SK-N-SH (cell line): ENCODE data around the gene SH3PXD2B. TPM values are rescaled to one million over a fixed set of nuclear protein-coding genes. Genes with fewer than 3 reads are reported as not detected.
A peak's percentile ranks its signal among the peaks of the same experiment; 100 is the strongest.

Source experiments
- CTCF ChIA-PET: fragments of 300-600, 350-600 bp; formaldehyde crosslinking; extraction: SDS; loops from one replicate; lab custom pipeline; 2021; lab: Yijun Ruan, JAX
- POLR2A ChIA-PET: fragments of 350-600 bp; sonication (Branson Sonifier 250); formaldehyde crosslinking; extraction: SDS; loops from one replicate; lab custom pipeline; 2020; ENCODE audit warnings: antibody characterized with exemption, inconsistent platforms; lab: Yijun Ruan, JAX
- DNase-seq: peaks from one replicate; pipeline ENCODE4 v3.0.0; 2012
- H2AFZ ChIP-seq: fragments of 200-600 bp; sonication (generic); 2 replicates; pipeline ENCODE4 v1.8.1; 2016; ENCODE audit warnings: antibody characterized with exemption, mild to moderate bottlenecking, low read depth
- H3F3A ChIP-seq: fragments of 200-600 bp; sonication (generic); replicated peaks from 2 replicates; pipeline ENCODE3; 2016; ENCODE audit warnings: antibody characterized with exemption, mild to moderate bottlenecking; ENCODE audit not compliant: insufficient read depth
- H3K27ac ChIP-seq, 2 experiments: fragments of 200-500 bp in 1 of 2; fragments of 200-600 bp in 1 of 2; sonication (Bioruptor generic) in 1 of 2; sonication (generic), shearing (Covaris generic) in 1 of 2; 2 replicates each; pipeline versions ENCODE4 v1.5.1 to v1.6.1; 2014 to 2016; ENCODE audit warnings: low read depth in 2 of 2, inconsistent platforms in 1 of 2, low read length in 1 of 2, mild to moderate bottlenecking in 1 of 2, mixed read lengths in 1 of 2
- H3K27me3 ChIP-seq: fragments of 200-600 bp; sonication (generic), shearing (Covaris generic); 2 replicates; pipeline ENCODE4 v1.6.1; 2016; ENCODE audit warnings: mixed run types; ENCODE audit not compliant: insufficient read depth
- H3K36me3 ChIP-seq, 2 experiments: fragments of 200-500 bp in 1 of 2; fragments of 200-600 bp in 1 of 2; sonication (Bioruptor generic) in 1 of 2; sonication (generic) in 1 of 2; replicated peaks in 1 of 2; 2 replicates each; pipeline versions ENCODE3 to v1.5.1; 2014 to 2016; ENCODE audit warnings: low read length in 1 of 2, mild to moderate bottlenecking in 1 of 2; ENCODE audit not compliant: insufficient read depth in 2 of 2, control insufficient read depth in 1 of 2
- H3K4me1 ChIP-seq, 2 experiments: fragments of 200-500 bp in 1 of 2; fragments of 200-600 bp in 1 of 2; sonication (Bioruptor generic) in 1 of 2; sonication (generic), shearing (Covaris generic) in 1 of 2; 2 replicates each; pipeline versions ENCODE4 v1.5.1 to v1.6.1; 2014 to 2016; ENCODE audit warnings: low read depth in 1 of 2, low read length in 1 of 2, mixed run types in 1 of 2; ENCODE audit not compliant: insufficient read depth in 2 of 2, control insufficient read depth in 1 of 2
- H3K4me2 ChIP-seq: fragments of 200-600 bp; sonication (generic), shearing (Covaris generic); 2 replicates; pipeline ENCODE4 v1.6.1; 2017; ENCODE audit warnings: mixed run types
- H3K4me3 ChIP-seq, 2 experiments: fragments of 200-500 bp in 1 of 2; fragments of 200-600 bp in 1 of 2; sonication (Bioruptor generic) in 1 of 2; sonication (generic), shearing (Covaris generic) in 1 of 2; 2 replicates each; pipeline versions ENCODE4 v1.5.1 to v1.8.1; 2014 to 2016; ENCODE audit warnings: low read depth in 2 of 2, inconsistent platforms in 1 of 2, low read length in 1 of 2, mild to moderate bottlenecking in 1 of 2, mixed read lengths in 1 of 2, moderate library complexity in 1 of 2
- H3K79me2 ChIP-seq: fragments of 200-600 bp; sonication (generic); 2 replicates; pipeline ENCODE4 v1.8.1; 2017; ENCODE audit warnings: mild to moderate bottlenecking; ENCODE audit not compliant: insufficient read depth
- H3K9ac ChIP-seq: fragments of 200-600 bp; sonication (generic); 2 replicates; pipeline ENCODE4 v1.6.1; 2017; ENCODE audit warnings: mixed run types
- H3K9me2 ChIP-seq: fragments of 200-600 bp; sonication (generic); 2 replicates; pipeline ENCODE4 v1.6.1; 2017; ENCODE audit warnings: mixed run types
- H3K9me3 ChIP-seq: fragments of 200-600 bp; sonication (generic); 2 replicates; pipeline ENCODE4 v1.6.1; 2017; ENCODE audit warnings: mixed run types, mild to moderate bottlenecking, moderate library complexity
- H4K20me1 ChIP-seq: fragments of 200-600 bp; sonication (generic); 2 replicates; pipeline ENCODE4 v1.6.1; 2017; ENCODE audit warnings: mild to moderate bottlenecking, mixed run types; ENCODE audit not compliant: insufficient read depth
- CHD2 ChIP-seq: fragments of 150-350 bp; IDR thresholded peaks from 2 replicates; pipeline ENCODE4 v1.6.1; 2018; ENCODE audit warnings: low read length; ENCODE audit not compliant: partially characterized antibody
- ELF1 ChIP-seq: IDR thresholded peaks from 2 replicates; pipeline ENCODE4 v1.4.0; 2012
- EP300 ChIP-seq, 2 experiments: IDR thresholded peaks; 2 replicates each; pipeline versions ENCODE4 v1.4.0 to v1.6.1; 2012; ENCODE audit warnings: borderline replicate concordance in 1 of 2, low read depth in 1 of 2, low read length in 1 of 2
- FOSL2 ChIP-seq: IDR thresholded peaks from 2 replicates; pipeline ENCODE4 v1.4.0; 2012; ENCODE audit warnings: low read depth, mild to moderate bottlenecking, moderate library complexity, borderline replicate concordance
- FOXJ3 ChIP-seq: sonication (generic); formaldehyde crosslinking; IDR thresholded peaks from 2 replicates; pipeline ENCODE4 v1.5.1; 2020; ENCODE audit warnings: mild to moderate bottlenecking, missing genetic modification reagents
- GATA2 ChIP-seq: sonication (generic); formaldehyde crosslinking; IDR thresholded peaks from 2 replicates; pipeline ENCODE4 v1.5.0; 2020; ENCODE audit warnings: mild to moderate bottlenecking, missing genetic modification reagents
- JUND ChIP-seq: IDR thresholded peaks from 2 replicates; pipeline ENCODE4 v1.4.0; 2012
- MXI1 ChIP-seq: IDR thresholded peaks from 2 replicates; pipeline ENCODE4 v1.6.1; 2012; ENCODE audit warnings: mild to moderate bottlenecking, low read depth, low read length, improper control_type of control experiment
- RCOR1 ChIP-seq: fragments of 150-350 bp; IDR thresholded peaks from 2 replicates; pipeline ENCODE4 v1.6.1; 2017; ENCODE audit warnings: antibody characterized with exemption, low read length
- REST ChIP-seq: IDR thresholded peaks from 2 replicates; pipeline ENCODE4 v1.6.1; 2012; ENCODE audit warnings: mild to moderate bottlenecking, low read depth, low read length, moderate library complexity
- RFX5 ChIP-seq: IDR thresholded peaks from 2 replicates; pipeline ENCODE4 v1.6.1; 2012; ENCODE audit warnings: mild to moderate bottlenecking, improper control_type of control experiment, low read length
- SIN3A ChIP-seq: IDR thresholded peaks from 2 replicates; pipeline ENCODE4 v1.6.1; 2012; ENCODE audit warnings: low read depth, mild to moderate bottlenecking, low read length, moderate library complexity, borderline replicate concordance
- SMC3 ChIP-seq: IDR thresholded peaks from 2 replicates; pipeline ENCODE4 v1.6.1; 2012; ENCODE audit warnings: low read depth, low read length, improper control_type of control experiment
- TAF1 ChIP-seq: IDR thresholded peaks from 2 replicates; pipeline ENCODE4 v1.6.1; 2012; ENCODE audit warnings: low read depth, mild to moderate bottlenecking, low read length, moderate library complexity, borderline replicate concordance
- TEAD4 ChIP-seq: IDR thresholded peaks from 2 replicates; pipeline ENCODE4 v1.4.0; 2012; ENCODE audit warnings: mild to moderate bottlenecking, borderline replicate concordance; ENCODE audit not compliant: insufficient read depth
- USF1 ChIP-seq: IDR thresholded peaks from 2 replicates; pipeline ENCODE4 v1.4.0; 2012; ENCODE audit warnings: low read depth, borderline replicate concordance
- YY1 ChIP-seq: IDR thresholded peaks from 2 replicates; pipeline ENCODE4 v1.4.0; 2012; ENCODE audit warnings: low read depth, mild to moderate bottlenecking
- WGBS: methylation state at CpG from one replicate; pipeline ENCODE4 v1.1.6; 2017; ENCODE audit warnings: low lambda C conversion rate; 5-methylcytosine and 5-hydroxymethylcytosine counted together
- polyA plus RNA-seq, 3 experiments: library from polyadenylated mRNA; depleted of rRNA; stranded (reverse); fragments of >200 nt; gene quantifications; 2 replicates each; pipeline ENCODE4 v1.2.3, GENCODE V29; 2012
- TF ChIP-seq, protein P1 (sequence below): fragments of 150-350 bp; IDR thresholded peaks from 2 replicates; pipeline ENCODE4 v1.6.1; 2017; ENCODE audit warnings: antibody characterized with exemption, low read length, low read depth, borderline replicate concordance

Gene SH3PXD2B
- polyA plus RNA-seq, 1 of the 3 experiments (the other 2 are of a cell fraction), result 15.0 TPM

DNA sequence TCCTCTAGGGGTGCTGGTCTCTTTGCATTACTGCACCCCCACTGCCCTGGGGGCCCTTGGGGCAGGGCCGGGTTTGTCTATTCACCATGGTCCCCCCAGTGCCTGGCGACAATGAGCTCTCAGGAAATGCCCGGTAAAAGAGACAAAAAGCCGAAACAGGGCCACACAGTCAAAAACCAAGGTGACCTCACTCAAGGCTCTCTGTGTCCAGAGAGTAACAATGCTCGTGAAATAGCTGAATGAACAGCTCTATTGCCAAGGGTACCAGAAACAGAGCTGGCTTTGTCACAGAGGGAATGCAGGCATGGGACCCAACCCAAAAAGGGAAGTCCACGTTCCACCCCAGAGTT lies 16.0 kb downstream of the SH3PXD2B start:
- ChIA-PET POLR2A (interaction anchor here (0.7 to 1.7 kb wide), 5 partner anchors 8 to 333 kb away, joined by 3 to 4 read pairs (median 3); no protein-coding TSS in a partner anchor), CTCF (interaction anchor here (0.6 to 5.9 kb wide), 8 partner anchors 13 to 332 kb away, joined by 3 to 91 read pairs (median 4); no protein-coding TSS in a partner anchor)
- no peaks in the 10 kb centered on the region for H3K9me2 ChIP-seq
- H3K27me3 ChIP-seq, result no peaks in the 10 kb centered on the region
- peaks cover 8% of the 10 kb centered on the region for H3F3A ChIP-seq
- H3K27ac ChIP-seq, result peak overlapping the region; percentile 30; a peak in 2 of 4 replicates
- no peak for TF ChIP-seq REST
- no peak for TF ChIP-seq SIN3A
- TF ChIP-seq GATA2, result no peak
- no peak for TF ChIP-seq RFX5
- no peak for TF ChIP-seq CHD2
- TF ChIP-seq EP300 (IDR thresholded peaks at IDR 0.05; ENCODE audit: borderline replicate concordance in 1 of 2, low read depth in 1 of 2, low read length in 1 of 2), result no peak
- TF ChIP-seq JUND, result no peak
- no peak for TF ChIP-seq RCOR1
- TF ChIP-seq ELF1, result no peak
- TF ChIP-seq TEAD4, result no peak
- TF ChIP-seq SMC3, result no peak
- TF ChIP-seq, protein P1, sequence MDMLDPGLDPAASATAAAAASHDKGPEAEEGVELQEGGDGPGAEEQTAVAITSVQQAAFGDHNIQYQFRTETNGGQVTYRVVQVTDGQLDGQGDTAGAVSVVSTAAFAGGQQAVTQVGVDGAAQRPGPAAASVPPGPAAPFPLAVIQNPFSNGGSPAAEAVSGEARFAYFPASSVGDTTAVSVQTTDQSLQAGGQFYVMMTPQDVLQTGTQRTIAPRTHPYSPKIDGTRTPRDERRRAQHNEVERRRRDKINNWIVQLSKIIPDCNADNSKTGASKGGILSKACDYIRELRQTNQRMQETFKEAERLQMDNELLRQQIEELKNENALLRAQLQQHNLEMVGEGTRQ, result no peak
- TF ChIP-seq USF1, result no peak
- TF ChIP-seq YY1, result no peak
- no peak for TF ChIP-seq TAF1
- no peak for TF ChIP-seq FOXJ3
- no peak for TF ChIP-seq FOSL2
- no peak for TF ChIP-seq MXI1
- no peaks in the 10 kb centered on the region for H3K9me3 ChIP-seq
- peaks cover 100% of the 10 kb centered on the region for H4K20me1 ChIP-seq
- peaks cover 19 to 34% of the 10 kb centered on the region in 2 experiments; a peak in 2 of 4 replicates for H3K4me1 ChIP-seq
- peak overlapping the region; percentile 43; the same call in 1 of the 2 replicates for H3K4me2 ChIP-seq
- H2AFZ ChIP-seq, result no peak overlapping the region
- H3K4me3 ChIP-seq, result no peak overlapping the region
- 82% methylated on average over 6 of the region's 6 CpGs for WGBS
- peaks cover 100% of the 10 kb centered on the region for H3K79me2 ChIP-seq
- H3K36me3 ChIP-seq, result no peaks in the 10 kb centered on the region
- no peak for DNase-seq
- no peak overlapping the region for H3K9ac ChIP-seq
